HG03565 (cell line): ENCODE data around the gene AFAP1.

Experiments
- ATAC-seq: cut with Tn5 transposase; IDR thresholded peaks from one replicate; pipeline ENCODE4 v1.9.1; 2021; ENCODE audit warnings: mild to moderate bottlenecking, moderate library complexity; ENCODE audit not compliant: unreplicated experiment

AFAP1 gene

DNA sequence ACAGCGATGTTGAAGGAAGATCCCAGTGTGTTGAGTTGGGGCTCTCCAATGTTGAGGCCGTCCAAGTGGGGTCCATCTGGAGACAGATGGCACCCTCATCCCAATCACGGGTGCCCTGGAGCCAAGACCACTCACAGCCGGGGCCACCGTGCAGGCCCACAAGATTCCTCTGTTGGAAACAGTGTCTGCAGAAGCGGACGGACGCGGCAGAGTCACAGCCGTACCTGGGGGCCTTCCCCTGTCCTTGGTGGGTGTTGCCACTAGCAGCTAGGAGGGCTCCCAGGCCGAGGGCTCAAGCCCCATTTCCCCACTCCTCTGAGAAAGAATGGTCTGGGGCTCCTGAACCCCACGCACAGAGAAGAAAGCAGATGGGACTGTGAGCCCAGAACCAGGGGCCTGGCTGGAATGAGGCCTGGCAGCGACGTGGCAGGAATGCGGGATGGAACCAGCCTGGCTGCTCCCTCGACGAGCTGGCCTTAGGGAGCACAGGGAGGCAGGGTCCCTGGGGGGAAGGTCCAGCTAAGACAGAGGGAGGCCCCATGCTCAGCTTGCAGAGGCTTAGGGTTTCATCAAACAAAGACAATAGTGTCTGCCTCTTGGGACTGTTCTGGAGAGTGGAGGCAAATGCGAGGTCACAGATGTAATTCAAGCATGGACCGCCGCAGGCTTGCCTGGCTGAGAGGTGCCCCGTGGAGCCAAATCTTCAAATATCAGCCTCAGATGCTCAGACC, 228.9 kb downstream of the AFAP1 start:
- ATAC-seq = no peak

DNA sequence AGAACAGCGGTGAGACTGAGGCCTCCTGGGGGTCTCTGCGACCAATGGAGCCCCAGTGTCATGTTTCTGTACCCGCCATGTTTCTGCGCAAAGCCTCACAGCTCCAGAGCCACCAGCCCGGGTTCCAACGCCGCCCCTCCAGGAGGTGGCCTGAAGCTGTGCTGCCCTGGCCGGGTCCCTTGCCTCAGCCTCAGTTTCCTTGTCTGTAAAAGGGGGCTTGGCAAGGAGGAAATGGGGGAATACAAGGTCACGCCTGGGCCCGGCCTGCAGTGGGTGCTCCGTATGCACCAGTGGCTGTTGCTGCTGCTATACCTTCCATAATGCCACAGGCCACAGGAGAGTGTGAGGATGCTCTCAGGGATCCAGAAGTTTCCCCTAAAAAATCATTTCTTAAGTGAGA, 229.5 kb downstream of the AFAP1 start:
- ATAC-seq = no peak

DNA sequence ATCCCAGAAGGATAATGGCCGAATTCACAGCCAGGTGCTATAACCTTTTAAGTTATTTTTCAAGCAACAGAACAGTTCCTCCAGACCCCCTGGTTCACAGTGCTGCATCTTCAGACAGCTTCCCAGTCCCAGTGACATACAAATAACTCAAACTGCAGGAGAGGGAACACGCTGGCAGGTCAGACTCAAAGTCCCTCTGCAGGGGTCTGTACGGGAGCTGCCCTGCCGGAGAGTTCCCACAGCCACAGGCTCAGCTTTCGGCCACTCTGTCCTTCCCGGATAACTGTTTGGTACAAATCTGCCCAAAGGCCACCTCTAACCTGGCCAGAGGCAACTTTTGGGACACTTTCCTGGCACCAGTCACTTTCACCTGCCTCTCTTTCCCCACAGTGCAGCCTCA, 230.2 kb downstream of the AFAP1 start:
- no peak for ATAC-seq

DNA sequence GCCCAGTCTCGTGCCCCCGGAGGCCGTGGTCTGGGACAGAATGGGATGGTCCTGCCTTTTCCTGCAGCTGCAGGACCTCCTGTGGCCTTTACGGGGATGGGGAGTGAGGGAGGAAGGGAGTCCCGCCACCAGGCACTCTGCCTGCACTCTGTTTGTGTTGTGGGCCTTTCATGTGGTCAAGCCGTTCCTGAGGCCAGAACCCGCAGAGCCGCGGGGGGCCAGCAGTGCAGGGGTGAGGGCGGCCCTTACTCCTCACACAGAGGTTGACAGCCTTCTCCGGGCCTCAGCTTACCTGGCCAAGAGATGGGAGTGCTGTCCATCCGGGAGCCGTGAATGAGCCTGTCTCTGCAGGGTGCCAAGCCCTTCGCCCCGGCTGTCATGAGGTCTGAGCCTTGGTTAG, 230.7 kb downstream of the AFAP1 start:
- ATAC-seq = no peak
